Rectal smooth muscle tissue (tissue), 1 donor: ENCODE results near the gene PPP6R2.

ENCODE experiments used
- H3K27ac ChIP-seq: one replicate; pipeline ENCODE4 v1.7.0; 2013; ENCODE audit warnings: low read depth, low read length, inconsistent platforms
- H3K27me3 ChIP-seq: one replicate; pipeline ENCODE4 v1.7.0; 2013; ENCODE audit warnings: low read length; ENCODE audit not compliant: control insufficient read depth, insufficient read depth
- H3K36me3 ChIP-seq: one replicate; pipeline ENCODE4 v1.7.0; 2013; ENCODE audit warnings: low read length; ENCODE audit not compliant: control insufficient read depth, insufficient read depth
- H3K4me1 ChIP-seq: one replicate; pipeline ENCODE4 v1.7.0; 2013; ENCODE audit warnings: low read length; ENCODE audit not compliant: control insufficient read depth, insufficient read depth
- H3K4me3 ChIP-seq: one replicate; pipeline ENCODE4 v1.7.0; 2013; ENCODE audit warnings: low read length
- H3K9ac ChIP-seq: one replicate; pipeline ENCODE4 v1.7.0; 2013; ENCODE audit warnings: low read length

Gene PPP6R2

DNA sequence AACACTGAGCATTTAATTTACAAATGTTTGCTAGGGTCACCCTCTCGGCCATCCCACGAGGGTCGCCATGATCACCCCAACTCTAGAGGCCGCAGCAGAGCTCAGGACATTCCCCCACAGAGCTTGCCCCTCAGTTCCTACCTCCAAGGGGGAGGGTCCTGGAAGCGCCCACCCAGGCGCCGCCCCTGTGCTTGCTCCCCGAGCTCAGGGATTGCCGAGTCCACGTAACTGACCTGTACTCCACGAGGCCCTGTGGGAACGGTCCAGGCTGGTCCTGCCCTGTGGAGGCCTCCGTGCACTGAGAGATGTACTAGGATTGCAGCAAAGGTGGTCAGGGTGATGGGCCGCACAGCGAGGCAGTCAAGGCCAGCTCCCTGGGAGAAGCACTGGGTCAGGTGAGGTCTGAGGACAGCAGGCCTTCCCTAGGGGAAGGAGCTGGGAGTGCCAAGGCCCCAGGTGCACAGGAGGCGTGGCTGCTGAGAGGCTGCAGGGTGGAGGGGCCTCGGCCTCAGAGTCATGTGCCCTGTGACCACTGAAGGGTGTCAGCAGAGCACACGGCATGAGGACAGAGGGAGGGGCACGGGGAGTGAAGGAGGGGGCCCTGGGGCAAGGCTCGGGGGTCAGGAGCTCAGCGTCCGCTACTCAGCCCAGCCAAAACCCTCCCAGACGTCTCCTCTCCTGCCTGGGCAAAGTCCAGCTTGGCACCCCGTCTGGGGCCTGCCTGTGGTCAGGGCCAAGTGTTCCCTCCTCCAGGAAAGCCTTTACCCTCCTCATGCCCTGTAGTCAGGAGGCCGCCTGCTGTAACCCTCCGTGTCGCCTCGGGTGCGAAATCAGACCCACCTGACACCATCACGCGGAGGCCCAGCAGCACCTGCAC, 141.1 kb downstream of the PPP6R2 start:
- peaks cover 17% of the 10 kb centered on the region for H3K27me3 ChIP-seq
- H3K9ac ChIP-seq, result no peak overlapping the region
- H3K27ac ChIP-seq, result no peak overlapping the region
- no peaks in the 10 kb centered on the region for H3K36me3 ChIP-seq
- no peaks in the 10 kb centered on the region for H3K4me1 ChIP-seq
- H3K4me3 ChIP-seq, result no peak overlapping the region

GRCh38 chr22:50485221-50486131, 142.3 kb downstream of the PPP6R2 start:
- no peak overlapping the region for H3K4me3 ChIP-seq
- no peak overlapping the region for H3K9ac ChIP-seq
- H3K36me3 ChIP-seq, result no peaks in the 10 kb centered on the region
- H3K4me1 ChIP-seq, result no peaks in the 10 kb centered on the region
- peaks cover 11% of the 10 kb centered on the region for H3K27me3 ChIP-seq
- H3K27ac ChIP-seq, result no peak overlapping the region

DNA sequence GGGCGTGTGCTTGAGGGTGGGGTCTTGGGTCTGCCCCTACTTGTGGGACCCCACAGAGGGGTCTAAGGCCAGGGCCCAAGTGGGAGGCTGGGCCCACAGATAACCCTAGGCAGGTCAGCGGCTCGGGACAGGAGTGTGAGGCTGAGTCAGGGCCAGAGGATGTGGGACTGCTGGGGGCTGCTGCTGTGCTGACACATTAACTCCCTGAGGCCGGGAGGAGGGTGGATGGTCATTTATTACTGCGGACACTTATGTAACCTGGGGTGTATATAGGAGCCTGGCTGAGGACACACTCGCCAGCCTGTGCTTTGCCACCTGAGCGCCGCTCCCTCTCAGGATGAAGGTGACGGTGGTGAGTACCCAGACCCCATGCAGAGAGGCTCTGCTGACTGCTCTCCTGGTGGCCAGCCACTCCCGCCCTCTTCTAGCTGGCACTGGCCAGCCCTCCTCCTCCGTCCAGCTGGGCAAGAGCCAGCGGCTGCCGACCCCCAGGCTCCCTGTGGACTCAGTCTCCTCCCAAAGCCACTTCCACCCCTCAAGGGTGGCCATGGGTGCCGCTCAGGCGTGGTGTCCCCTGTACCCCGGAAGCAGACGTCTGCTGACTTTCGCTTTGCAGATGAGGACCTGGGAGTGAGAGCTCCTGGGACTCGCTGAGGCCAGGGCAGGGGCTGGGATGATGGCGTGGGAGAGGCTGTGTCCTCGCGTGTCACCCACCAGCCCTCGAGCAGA, 143.6 kb downstream of the PPP6R2 start, which contains the start of gene MIOX:
MIOX (plus strand) TSS at position 299 of the 729 bp plus-strand sequence; CDS start at position 338, 39 bp downstream.
- Histone ChIP-seq H3K36me3 (no peaks in the 10 kb centered on the region), H3K4me1 (no peaks in the 10 kb centered on the region), H3K27ac (no peak within 1 kb of the TSS), H3K27me3 (peaks cover 11% of the 10 kb centered on the region), H3K9ac (no peak within 1 kb of the TSS), H3K4me3 (no peak within 1 kb of the TSS)

- no peaks in the 10 kb centered on the region for H3K36me3 ChIP-seq
- no peak overlapping the region for H3K4me3 ChIP-seq
- no peaks in the 10 kb centered on the region for H3K4me1 ChIP-seq
- H3K27ac ChIP-seq, result no peak overlapping the region
- H3K27me3 ChIP-seq, result peaks cover 11% of the 10 kb centered on the region
- H3K9ac ChIP-seq, result no peak overlapping the region
Observed at GRCh38 chr22:50487290-50488005, 144.3 kb downstream of the PPP6R2 start.

DNA sequence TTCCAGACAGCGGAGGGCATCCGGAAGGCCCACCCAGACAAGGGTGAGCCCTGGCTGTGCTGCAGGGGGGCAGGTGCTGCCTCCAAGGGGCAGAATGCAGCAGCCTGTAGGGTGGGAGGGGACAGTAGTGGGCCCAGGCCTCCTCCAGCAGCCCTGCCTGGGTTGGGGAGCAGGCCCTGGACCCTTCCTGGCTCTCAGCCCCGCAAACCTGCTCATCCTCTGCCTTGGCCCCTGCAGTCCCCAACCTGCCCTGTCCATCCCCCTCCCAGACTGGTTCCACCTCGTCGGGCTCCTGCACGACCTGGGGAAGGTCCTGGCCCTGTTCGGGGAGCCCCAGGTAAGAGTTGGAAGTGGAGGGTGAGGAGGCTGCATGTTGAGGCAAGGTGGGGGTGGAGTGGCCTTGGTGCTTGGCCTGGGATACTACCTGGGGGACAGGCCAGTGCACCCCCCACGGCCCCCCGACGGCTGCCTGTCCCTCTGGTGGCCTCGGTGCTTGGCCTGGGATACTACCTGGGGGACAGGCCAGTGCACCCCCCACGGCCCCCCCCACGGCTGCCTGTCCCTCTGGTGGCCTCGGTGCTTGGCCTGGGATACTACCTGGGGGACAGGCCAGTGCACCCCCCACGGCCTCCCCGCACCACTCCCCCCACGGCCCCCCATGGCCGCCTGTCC, 145.0 kb downstream of the PPP6R2 start:
- H3K9ac ChIP-seq, result no peak overlapping the region
- H3K4me3 ChIP-seq, result no peak overlapping the region
- no peaks in the 10 kb centered on the region for H3K4me1 ChIP-seq
- H3K27ac ChIP-seq, result no peak overlapping the region
- H3K36me3 ChIP-seq, result no peaks in the 10 kb centered on the region
- H3K27me3 ChIP-seq, result peaks cover 6% of the 10 kb centered on the region

- Histone ChIP-seq H3K4me3 (no peak overlapping the region), H3K27me3 (peaks cover 4% of the 10 kb centered on the region), H3K9ac (no peak overlapping the region), H3K27ac (no peak overlapping the region), H3K4me1 (no peaks in the 10 kb centered on the region), H3K36me3 (no peaks in the 10 kb centered on the region)
Observed at GRCh38 chr22:50488886-50489285, 145.8 kb downstream of the PPP6R2 start.

- Histone ChIP-seq H3K4me3 (no peak overlapping the region), H3K9ac (no peak overlapping the region), H3K36me3 (no peaks in the 10 kb centered on the region), H3K4me1 (no peaks in the 10 kb centered on the region), H3K27ac (no peak overlapping the region), H3K27me3 (peaks cover 4% of the 10 kb centered on the region)
Observed at GRCh38 chr22:50489363-50490243, 146.5 kb downstream of the PPP6R2 start.

GRCh38 chr22:50490531-50491308, 147.6 kb downstream of the PPP6R2 start:
- no peak overlapping the region for H3K9ac ChIP-seq
- no peaks in the 10 kb centered on the region for H3K4me1 ChIP-seq
- H3K36me3 ChIP-seq, result no peaks in the 10 kb centered on the region
- no peak overlapping the region for H3K4me3 ChIP-seq
- no peak overlapping the region for H3K27ac ChIP-seq
- peaks cover 4% of the 10 kb centered on the region for H3K27me3 ChIP-seq
